PC-9 (cell line): ENCODE measurements around the gene IGSF8. TPM values are rescaled to one million over a fixed set of nuclear protein-coding genes. Genes with fewer than 3 reads are reported as not detected.
A peak's percentile ranks its signal among the peaks of the same experiment; 100 is the strongest.

Experiments
- BruUV-seq: library from RNA; stranded (reverse); fragments of 400-500 nt; replicated peaks from 2 replicates; lab custom pipeline; 2021; lab: Mats Ljungman, UMichigan
- CTCF ChIA-PET: fragments of 300-600 bp; sonication (Branson Sonifier 250); formaldehyde crosslinking; loops from one replicate; lab custom pipeline; 2022; ENCODE audit warnings: antibody characterized with exemption; lab: Charles Lee
- POLR2A ChIA-PET: fragments of 300-600 bp; sonication (Branson Sonifier 250); formaldehyde crosslinking; loops from one replicate; lab custom pipeline; 2022; ENCODE audit warnings: antibody characterized with exemption; ENCODE audit not compliant: unreplicated experiment; lab: Charles Lee
- DNase-seq, 2 experiments: peaks; one replicate each; pipeline versions ENCODE4 v3.0.0 to v3.0.0-alpha.2; 2015 to 2022; ENCODE audit warnings: mixed read lengths in 1 of 2
- H2AFZ ChIP-seq: fragments of 200-600 bp; sonication (generic); 2 replicates; pipeline ENCODE4 v1.8.1; 2017; ENCODE audit warnings: antibody characterized with exemption
- H3F3A ChIP-seq: fragments of 200-600 bp; sonication (generic); 2 replicates; pipeline ENCODE4 v1.8.1; 2017; ENCODE audit warnings: antibody characterized with exemption, mild to moderate bottlenecking, low read depth; ENCODE audit not compliant: insufficient read depth
- H3K27ac ChIP-seq: fragments of 200-600 bp; sonication (generic); 2 replicates; pipeline ENCODE4 v1.6.1; 2016; ENCODE audit warnings: mixed run types
- H3K27me3 ChIP-seq: fragments of 200-600 bp; sonication (generic); 2 replicates; pipeline ENCODE4 v1.6.1; 2016; ENCODE audit warnings: low read depth, mixed run types; ENCODE audit not compliant: insufficient read depth
- H3K36me3 ChIP-seq: fragments of 200-600 bp; sonication (generic); 2 replicates; pipeline ENCODE4 v1.6.1; 2016; ENCODE audit warnings: low read depth, mixed run types
- H3K4me1 ChIP-seq: fragments of 200-600 bp; sonication (generic); replicated peaks from 2 replicates; pipeline ENCODE4 v1.6.1; 2016; ENCODE audit warnings: mixed run types; ENCODE audit not compliant: insufficient read depth
- H3K4me2 ChIP-seq: fragments of 200-600 bp; sonication (generic); 2 replicates; pipeline ENCODE4 v1.6.1; 2017; ENCODE audit warnings: mixed run types
- H3K4me3 ChIP-seq: fragments of 200-600 bp; sonication (generic); 2 replicates; pipeline ENCODE4 v1.6.1; 2016; ENCODE audit warnings: mixed run types
- H3K79me2 ChIP-seq: fragments of 200-600 bp; sonication (generic); 2 replicates; pipeline ENCODE4 v1.6.1; 2017; ENCODE audit warnings: low read depth, mixed run types
- H3K9me2 ChIP-seq: fragments of 200-600 bp; sonication (generic); 2 replicates; pipeline ENCODE4 v1.8.1; 2017; ENCODE audit warnings: mild to moderate bottlenecking; ENCODE audit not compliant: insufficient read depth
- H3K9me3 ChIP-seq: fragments of 200-600 bp; sonication (generic); 2 replicates; pipeline ENCODE4 v1.8.1; 2016; ENCODE audit warnings: low read depth; ENCODE audit not compliant: insufficient read depth
- H4K20me1 ChIP-seq: fragments of 200-600 bp; sonication (generic); 2 replicates; pipeline ENCODE4 v1.8.1; 2017; ENCODE audit not compliant: insufficient read depth
- EZH2 ChIP-seq: fragments of 200-600 bp; sonication (generic); IDR thresholded peaks from 2 replicates; pipeline ENCODE4 v1.8.0; 2017; ENCODE audit warnings: antibody characterized with exemption, low read depth
- intact Hi-C: fragments of 100-400 bp; cut with micrococcal nuclease; formaldehyde crosslinking; loops from one replicate; pipeline ENCODE4 v1.10.0; 2022; ENCODE audit not compliant: unreplicated experiment
- total RNA-seq: library from RNA; stranded (reverse); gene quantifications from 2 replicates; pipeline ENCODE4 v1.2.3, GENCODE V29; 2021
- TF ChIP-seq, protein P1 (sequence below): fragments of 200-600 bp; sonication (generic); conservative IDR thresholded peaks from 2 replicates; pipeline ENCODE4 v1.6.1; 2017; ENCODE audit warnings: mixed run types, antibody characterized with exemption, mild to moderate bottlenecking, moderate library complexity

IGSF8 gene
- total RNA-seq, 1 experiment from 2014 or later, result 27.4 TPM

DNA sequence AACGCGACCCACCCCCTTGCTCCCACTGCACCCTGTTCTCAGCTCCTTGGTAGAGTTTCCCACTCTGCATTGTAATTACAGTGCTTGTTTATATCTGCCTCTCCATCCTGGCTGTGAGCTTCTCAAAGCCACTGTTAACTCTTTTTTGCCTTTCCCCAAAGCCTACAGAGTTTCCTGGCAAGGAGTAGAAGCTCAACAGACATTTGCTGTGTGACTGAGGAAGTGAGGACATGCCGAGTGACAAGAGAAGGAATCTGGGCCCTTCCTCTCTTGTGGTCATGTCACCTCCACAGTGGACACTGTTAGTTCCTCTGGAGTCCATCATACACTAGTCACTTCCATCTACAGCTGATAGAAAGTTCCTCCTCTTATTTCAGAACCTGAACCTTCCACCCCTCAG is 6.1 kb upstream of the IGSF8 start:
- ChIA-PET POLR2A (interaction anchor here (0.7 kb wide), 1 partner anchor 143 kb away, joined by 3 read pairs; no protein-coding TSS in a partner anchor), CTCF (interaction anchor here (1.1 kb wide), 1 partner anchor 148 kb away, joined by 4 read pairs; no protein-coding TSS in a partner anchor)
- H3K36me3 ChIP-seq, result no peaks in the 10 kb centered on the region
- intact Hi-C loops, result no loop called here
- H3K79me2 ChIP-seq, result no peaks in the 10 kb centered on the region
- H3F3A ChIP-seq, result peaks cover 11% of the 10 kb centered on the region; the same call in 1 of the 2 replicates
- no TSS peak for BruUV-seq
- no peaks in the 10 kb centered on the region for H3K9me3 ChIP-seq
- peaks cover 20% of the 10 kb centered on the region for H3K4me1 ChIP-seq
- no peak overlapping the region for H3K4me2 ChIP-seq
- no peaks in the 10 kb centered on the region for H3K9me2 ChIP-seq
- H4K20me1 ChIP-seq, result no peaks in the 10 kb centered on the region
- TF ChIP-seq, protein P1, sequence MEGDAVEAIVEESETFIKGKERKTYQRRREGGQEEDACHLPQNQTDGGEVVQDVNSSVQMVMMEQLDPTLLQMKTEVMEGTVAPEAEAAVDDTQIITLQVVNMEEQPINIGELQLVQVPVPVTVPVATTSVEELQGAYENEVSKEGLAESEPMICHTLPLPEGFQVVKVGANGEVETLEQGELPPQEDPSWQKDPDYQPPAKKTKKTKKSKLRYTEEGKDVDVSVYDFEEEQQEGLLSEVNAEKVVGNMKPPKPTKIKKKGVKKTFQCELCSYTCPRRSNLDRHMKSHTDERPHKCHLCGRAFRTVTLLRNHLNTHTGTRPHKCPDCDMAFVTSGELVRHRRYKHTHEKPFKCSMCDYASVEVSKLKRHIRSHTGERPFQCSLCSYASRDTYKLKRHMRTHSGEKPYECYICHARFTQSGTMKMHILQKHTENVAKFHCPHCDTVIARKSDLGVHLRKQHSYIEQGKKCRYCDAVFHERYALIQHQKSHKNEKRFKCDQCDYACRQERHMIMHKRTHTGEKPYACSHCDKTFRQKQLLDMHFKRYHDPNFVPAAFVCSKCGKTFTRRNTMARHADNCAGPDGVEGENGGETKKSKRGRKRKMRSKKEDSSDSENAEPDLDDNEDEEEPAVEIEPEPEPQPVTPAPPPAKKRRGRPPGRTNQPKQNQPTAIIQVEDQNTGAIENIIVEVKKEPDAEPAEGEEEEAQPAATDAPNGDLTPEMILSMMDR, result no peak
- no peak for TF ChIP-seq EZH2
- no peak overlapping the region for H3K27ac ChIP-seq
- DNase-seq, result no peak
- no peak overlapping the region for H2AFZ ChIP-seq
- no peak overlapping the region for H3K4me3 ChIP-seq
- H3K27me3 ChIP-seq, result no peaks in the 10 kb centered on the region

DNA sequence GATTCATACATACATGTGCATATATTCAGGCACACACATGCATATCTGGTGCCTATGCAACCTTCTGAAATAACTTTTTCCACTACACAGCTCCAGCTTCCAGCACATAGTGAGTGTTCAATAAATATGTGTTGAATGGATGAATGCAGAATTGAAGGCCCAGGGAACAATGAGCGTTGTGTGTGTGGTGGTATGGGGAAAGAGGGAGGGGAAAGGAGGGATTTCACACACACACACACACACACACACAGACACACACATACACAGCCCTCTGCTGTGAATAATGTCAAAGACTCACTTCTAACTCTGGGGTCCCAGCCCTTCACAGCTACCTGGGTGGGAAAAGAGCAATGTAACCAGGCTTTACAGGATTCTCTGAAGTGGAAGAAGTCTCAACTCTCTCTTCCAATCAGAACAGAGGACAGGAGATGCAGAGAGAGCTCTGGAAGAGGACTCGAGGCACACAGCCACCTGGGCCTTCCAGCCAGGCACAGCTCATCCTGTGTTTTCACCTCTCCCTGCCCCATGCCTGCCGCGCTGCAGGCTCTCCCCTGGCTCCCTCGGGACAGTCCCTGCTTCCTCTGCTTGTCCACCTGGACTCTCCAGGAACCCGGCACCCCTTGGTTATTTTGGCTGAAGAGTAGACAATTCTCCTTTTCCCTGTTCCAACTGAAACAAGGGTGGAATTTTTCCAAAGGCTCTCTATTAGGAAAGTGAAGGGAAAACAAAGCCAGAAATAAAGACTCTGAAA is 5.4 kb upstream of the IGSF8 start:
- no peak overlapping the region for H3K4me3 ChIP-seq
- H3K4me1 ChIP-seq, result peaks cover 19% of the 10 kb centered on the region
- ChIA-PET POLR2A (interaction anchor here (0.7 kb wide), 1 partner anchor 144 kb away, joined by 3 read pairs; no protein-coding TSS in a partner anchor), CTCF (interaction anchor here (1.1 kb wide), 1 partner anchor 148 kb away, joined by 4 read pairs; no protein-coding TSS in a partner anchor)
- no peak overlapping the region for H3K4me2 ChIP-seq
- no peaks in the 10 kb centered on the region for H3K9me3 ChIP-seq
- TF ChIP-seq EZH2, result no peak
- TF ChIP-seq, protein P1, result no peak
- H3K27ac ChIP-seq, result no peak overlapping the region
- intact Hi-C loops, result no loop called here
- H3K79me2 ChIP-seq, result no peaks in the 10 kb centered on the region
- no peaks in the 10 kb centered on the region for H4K20me1 ChIP-seq
- no peaks in the 10 kb centered on the region for H3K9me2 ChIP-seq
- no peaks in the 10 kb centered on the region for H3K36me3 ChIP-seq
- DNase-seq, result no peak
- H2AFZ ChIP-seq, result no peak overlapping the region
- no peaks in the 10 kb centered on the region for H3K27me3 ChIP-seq
- H3F3A ChIP-seq, result peaks cover 13% of the 10 kb centered on the region; the same call in 1 of the 2 replicates
- no TSS peak for BruUV-seq

DNA sequence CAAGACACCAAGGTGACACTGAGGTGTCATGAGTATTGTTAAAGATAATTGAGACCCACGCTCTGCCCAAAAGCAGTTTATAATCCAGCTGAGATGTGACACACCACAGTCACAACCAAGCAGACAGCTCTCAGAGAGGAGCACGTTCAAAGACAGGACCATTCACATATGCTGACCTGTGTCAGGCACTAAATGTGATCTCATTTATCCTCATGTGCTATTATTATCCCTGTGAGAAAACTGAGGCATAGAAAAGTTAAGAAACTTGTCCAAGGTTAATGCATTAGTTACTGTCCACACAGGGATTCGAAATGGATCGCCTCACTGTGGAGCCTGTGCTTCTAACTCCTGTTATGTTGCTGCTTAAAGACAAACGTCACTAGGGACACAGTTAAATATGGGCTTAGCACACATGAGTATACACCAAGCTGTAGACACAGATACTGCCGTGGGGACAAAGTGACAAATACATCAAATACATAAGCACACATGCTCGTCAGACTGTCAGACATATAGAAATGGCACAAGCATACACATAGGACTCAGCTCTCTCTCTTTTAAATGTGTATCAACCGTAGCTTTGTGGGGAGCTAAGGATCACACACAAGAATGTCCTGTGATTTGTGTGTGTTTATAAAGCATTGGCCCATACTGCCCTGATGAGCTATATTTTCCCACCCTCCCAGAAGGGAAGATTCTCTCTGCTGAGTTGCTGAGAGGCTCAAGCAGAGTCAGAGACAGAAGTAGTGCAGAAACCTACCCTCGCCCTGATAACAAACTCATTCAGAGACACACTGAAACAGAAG is 3.5 kb upstream of the IGSF8 start:
- no peaks in the 10 kb centered on the region for H3K27me3 ChIP-seq
- POLR2A ChIA-PET, result no interaction called here
- H3K4me1 ChIP-seq, result peaks cover 22% of the 10 kb centered on the region
- no peaks in the 10 kb centered on the region for H3K9me3 ChIP-seq
- CTCF ChIA-PET, result interaction anchor here (0.6 to 2.2 kb wide), 6 partner anchors 91 to 190 kb away, joined by 3 to 25 read pairs (median 4); no protein-coding TSS in a partner anchor
- DNase-seq, result no peak
- intact Hi-C loops, result loop anchor here (1.0 kb wide), 8 partner anchors 22 to 314 kb away; no protein-coding TSS in a partner anchor
- no peak overlapping the region for H3K27ac ChIP-seq
- H3K79me2 ChIP-seq, result no peaks in the 10 kb centered on the region; the same call in 1 of the 2 replicates
- H3K4me2 ChIP-seq, result peak overlapping the region; percentile 65; the same call in 1 of the 2 replicates
- no TSS peak for BruUV-seq
- H3F3A ChIP-seq, result peaks cover 13% of the 10 kb centered on the region; the same call in 1 of the 2 replicates
- H4K20me1 ChIP-seq, result no peaks in the 10 kb centered on the region
- H2AFZ ChIP-seq, result no peak overlapping the region
- no peaks in the 10 kb centered on the region for H3K9me2 ChIP-seq
- TF ChIP-seq EZH2, result no peak
- TF ChIP-seq, protein P1, result no peak
- no peaks in the 10 kb centered on the region for H3K36me3 ChIP-seq
- H3K4me3 ChIP-seq, result no peak overlapping the region
